Measurements from ENCODE around the gene NEGR1.

Gene NEGR1

DNA sequence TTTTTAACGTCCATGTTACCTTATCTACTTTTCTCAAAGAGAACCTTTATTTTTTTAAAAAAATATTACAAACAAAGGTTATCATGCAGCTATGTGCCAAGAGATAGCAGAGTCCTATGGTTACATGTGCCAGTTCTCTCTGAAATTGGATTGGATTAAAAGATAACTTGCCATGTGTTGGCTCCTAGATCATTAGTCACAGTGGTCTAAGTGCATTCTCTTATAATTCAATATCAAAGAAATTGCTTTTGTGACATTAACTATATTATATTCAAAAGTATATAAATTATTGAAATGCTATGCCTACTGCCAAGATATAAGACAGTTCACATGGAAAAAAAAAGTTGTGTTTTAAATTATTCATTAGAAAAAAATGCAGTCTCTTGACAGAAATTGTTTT, 494.2 kb downstream of the NEGR1 start:
- Histone ChIP-seq H3F3A (ENCODE audit: low read depth) (no peaks in the 10 kb centered on the region), H3K9me2 (replicated peaks; ENCODE audit: low read depth, low read length) (no peaks in the 10 kb centered on the region), H3K79me2 (ENCODE audit: insufficient read depth, low read length) (no peaks in the 10 kb centered on the region), H3K4me1 (ENCODE audit: insufficient read depth, low read length, poor library complexity, severe bottlenecking) (no peaks in the 10 kb centered on the region), H3K4me3 (ENCODE audit: low read length, poor library complexity, severe bottlenecking) (no peak overlapping the region), H4K20me1 (ENCODE audit: insufficient read depth, low read length, poor library complexity, severe bottlenecking) (no peaks in the 10 kb centered on the region), H3K9ac (ENCODE audit: low read depth, low read length, poor library complexity, severe bottlenecking) (no peak overlapping the region), H2AFZ (ENCODE audit: low read length) (no peak overlapping the region), H3K9me3 (ENCODE audit: insufficient read depth, low read depth, low read length) (no peaks in the 10 kb centered on the region), H3K4me2 (ENCODE audit: low read depth, low read length, poor library complexity, severe bottlenecking) (no peak overlapping the region), H3K27me3 (ENCODE audit: insufficient read depth, low read length, poor library complexity, severe bottlenecking) (peaks cover 7% of the 10 kb centered on the region), H3K36me3 (ENCODE audit: insufficient read depth, low read length) (no peaks in the 10 kb centered on the region)
- TF ChIP-seq EZH2phosphoT487 (IDR thresholded peaks at IDR 0.05; ENCODE audit: borderline replicate concordance), result no peak
- no peak for TF ChIP-seq CTCF (conservative IDR thresholded peaks at IDR 0.05; ENCODE audit: low read length)

DNA sequence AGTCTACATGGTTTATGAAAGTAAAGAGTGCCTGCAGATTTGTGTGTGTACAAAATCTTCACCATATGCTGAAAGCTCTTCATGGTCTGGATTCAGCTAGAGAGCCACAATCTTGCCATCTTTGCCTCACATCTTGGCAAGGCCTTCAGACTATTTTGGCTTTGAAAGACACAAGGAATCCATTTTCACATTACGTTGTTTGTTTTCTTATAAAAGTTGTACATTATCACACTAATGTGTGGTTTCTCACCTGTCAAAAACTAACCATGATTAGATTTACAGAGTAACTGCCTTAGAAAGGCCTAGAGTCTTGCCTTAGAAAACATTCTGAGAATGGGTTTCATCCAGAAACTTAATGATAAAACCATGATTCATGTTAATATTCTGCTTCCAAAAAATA, 494.6 kb downstream of the NEGR1 start:
- TF ChIP-seq CTCF (conservative IDR thresholded peaks at IDR 0.05; ENCODE audit: low read length) (no peak), EZH2phosphoT487 (IDR thresholded peaks at IDR 0.05; ENCODE audit: borderline replicate concordance) (no peak)
- Histone ChIP-seq H3K36me3 (ENCODE audit: insufficient read depth, low read length) (no peaks in the 10 kb centered on the region), H3K9me2 (replicated peaks; ENCODE audit: low read depth, low read length) (no peaks in the 10 kb centered on the region)

GRCh38 chr1:71786218-71786617, 496.1 kb downstream of the NEGR1 start:
- Histone ChIP-seq H2AFZ (ENCODE audit: low read length) (no peak overlapping the region), H3K9me3 (ENCODE audit: insufficient read depth, low read depth, low read length) (no peaks in the 10 kb centered on the region), H3K4me1 (ENCODE audit: insufficient read depth, low read length, poor library complexity, severe bottlenecking) (peaks cover 16% of the 10 kb centered on the region), H3K9me2 (replicated peaks; ENCODE audit: low read depth, low read length) (no peaks in the 10 kb centered on the region), H3F3A (ENCODE audit: low read depth) (no peaks in the 10 kb centered on the region), H3K4me3 (ENCODE audit: low read length, poor library complexity, severe bottlenecking) (no peak overlapping the region), H3K36me3 (ENCODE audit: insufficient read depth, low read length) (no peaks in the 10 kb centered on the region), H3K79me2 (ENCODE audit: insufficient read depth, low read length) (no peaks in the 10 kb centered on the region), H3K4me2 (ENCODE audit: low read depth, low read length, poor library complexity, severe bottlenecking) (no peak overlapping the region), H3K9ac (ENCODE audit: low read depth, low read length, poor library complexity, severe bottlenecking) (no peak overlapping the region), H4K20me1 (ENCODE audit: insufficient read depth, low read length, poor library complexity, severe bottlenecking) (no peaks in the 10 kb centered on the region), H3K27me3 (ENCODE audit: insufficient read depth, low read length, poor library complexity, severe bottlenecking) (peaks cover 7% of the 10 kb centered on the region)
- TF ChIP-seq CTCF (conservative IDR thresholded peaks at IDR 0.05; ENCODE audit: low read length) (no peak), EZH2phosphoT487 (IDR thresholded peaks at IDR 0.05; ENCODE audit: borderline replicate concordance) (no peak)

More for the DNA sequence above, 494.6 kb downstream of the NEGR1 start:
- H3K4me3 ChIP-seq (ENCODE audit: low read length, poor library complexity, severe bottlenecking), result no peak overlapping the region
- peaks cover 7% of the 10 kb centered on the region for H3K27me3 ChIP-seq (ENCODE audit: insufficient read depth, low read length, poor library complexity, severe bottlenecking)
- no peaks in the 10 kb centered on the region for H4K20me1 ChIP-seq (ENCODE audit: insufficient read depth, low read length, poor library complexity, severe bottlenecking)
- no peaks in the 10 kb centered on the region for H3F3A ChIP-seq (ENCODE audit: low read depth)
- no peaks in the 10 kb centered on the region for H3K79me2 ChIP-seq (ENCODE audit: insufficient read depth, low read length)
- no peak overlapping the region for H3K4me2 ChIP-seq (ENCODE audit: low read depth, low read length, poor library complexity, severe bottlenecking)
- peaks cover 2% of the 10 kb centered on the region for H3K4me1 ChIP-seq (ENCODE audit: insufficient read depth, low read length, poor library complexity, severe bottlenecking)
- no peaks in the 10 kb centered on the region for H3K9me3 ChIP-seq (ENCODE audit: insufficient read depth, low read depth, low read length)
- no peak overlapping the region for H2AFZ ChIP-seq (ENCODE audit: low read length)
- no peak overlapping the region for H3K9ac ChIP-seq (ENCODE audit: low read depth, low read length, poor library complexity, severe bottlenecking)

Data from Loucy (cell line).